K562 (cell line): ENCODE data around the gene COL24A1. TPM values are rescaled to one million over a fixed set of nuclear protein-coding genes. Genes with fewer than 3 reads are reported as not detected.

ENCODE experiments used
- ATAC-seq: fragments of 200-7000 bp; cut with Tn5 transposase; 3 replicates; pipeline ENCODE4 v1.9.1; 2020; ENCODE audit warnings: moderate library complexity
- BruUV-seq: library from RNA; stranded (reverse); fragments of 400-500 nt; replicated peaks from 2 replicates; lab custom pipeline; 2021; lab: Mats Ljungman, UMichigan
- CTCF ChIA-PET: fragments of 300-600 bp; formaldehyde crosslinking; extraction: SDS; loops from one replicate; lab custom pipeline; 2021; ENCODE audit warnings: low intra/inter-chr PET ratio; lab: Yijun Ruan, JAX
- POLR2A ChIA-PET: fragments of 300-600, 350-650 bp; sonication (Branson Sonifier 250); formaldehyde crosslinking; extraction: SDS; loops from one replicate; lab custom pipeline; 2021; ENCODE audit warnings: antibody characterized with exemption, inconsistent platforms; lab: Yijun Ruan, JAX
- DNase-seq, 4 experiments: peaks; one replicate each; pipeline versions ENCODE4 v3.0.0 to v3.0.0-alpha.2; 2011 to 2018; ENCODE audit warnings: low spot score in 3 of 4, mixed read lengths in 3 of 4; ENCODE audit errors: extremely low read depth in 1 of 4
- FAIRE-seq: peaks from 2 replicates; lab custom pipeline; 2011; peaks lifted over from hg19 to GRCh38; lab: Jason Lieb, UNC
- H2AFZ ChIP-seq: 2 replicates; pipeline ENCODE4 v1.6.0; 2011; ENCODE audit warnings: low read depth, low read length, control low read depth, inconsistent platforms
- H3K27ac ChIP-seq: fragments of 200-600 bp; 3 replicates; pipeline ENCODE4 v1.8.0; 2011; ENCODE audit warnings: low read depth, mild to moderate bottlenecking, control low read depth, inconsistent platforms, low read length, moderate library complexity, mixed read lengths; ENCODE audit errors: extremely low read depth
- H3K27me3 ChIP-seq, 2 experiments: fragments of 300-600 bp in 1 of 2; 2 replicates in 1 of 2; 3 replicates in 1 of 2; pipeline versions ENCODE4 v1.6.0 to v1.8.0; 2011; ENCODE audit warnings: inconsistent platforms in 2 of 2, low read length in 2 of 2, mild to moderate bottlenecking in 1 of 2, mixed read lengths in 1 of 2, moderate library complexity in 1 of 2; ENCODE audit not compliant: control insufficient read depth in 2 of 2, insufficient read depth in 2 of 2
- H3K36me3 ChIP-seq: fragments of 300-600 bp; 3 replicates; pipeline ENCODE4 v1.8.0; 2011; ENCODE audit warnings: mild to moderate bottlenecking, low read length, inconsistent platforms; ENCODE audit not compliant: control insufficient read depth, insufficient read depth
- H3K4me1 ChIP-seq, 2 experiments: fragments of 200-600 bp in 1 of 2; replicated peaks in 1 of 2; 2 replicates in 1 of 2; 3 replicates in 1 of 2; pipeline versions ENCODE4 v1.5.1 to v1.8.0; 2011; ENCODE audit warnings: inconsistent platforms in 2 of 2, low read length in 2 of 2, mild to moderate bottlenecking in 1 of 2, mixed read lengths in 1 of 2, moderate library complexity in 1 of 2; ENCODE audit not compliant: control insufficient read depth in 2 of 2, insufficient read depth in 2 of 2
- H3K4me2 ChIP-seq: 2 replicates; pipeline ENCODE4 v1.6.1; 2011; ENCODE audit warnings: low read length, control low read depth, inconsistent platforms, mixed read lengths; ENCODE audit not compliant: insufficient read depth
- H3K4me3 ChIP-seq: fragments of 200-600 bp; sonication (generic), shearing (Covaris generic); 2 replicates; pipeline ENCODE4 v1.5.1; 2016; ENCODE audit warnings: control low read depth, inconsistent platforms
- H3K79me2 ChIP-seq: fragments of 200-600 bp; 3 replicates; pipeline ENCODE4 v1.8.0; 2011; ENCODE audit warnings: low read length, inconsistent platforms; ENCODE audit not compliant: control insufficient read depth, insufficient read depth
- H3K9ac ChIP-seq, 2 experiments: 2 replicates each; pipeline versions ENCODE4 v1.6.0 to v1.6.1; 2011; ENCODE audit warnings: low read depth in 2 of 2, low read length in 2 of 2, control low read depth in 1 of 2, inconsistent platforms in 1 of 2, mild to moderate bottlenecking in 1 of 2, mixed read lengths in 1 of 2; ENCODE audit not compliant: insufficient read depth in 1 of 2
- H3K9me1 ChIP-seq: one replicate; pipeline ENCODE4 v1.6.0; 2011; ENCODE audit warnings: inconsistent platforms, mild to moderate bottlenecking, low read length, moderate library complexity; ENCODE audit not compliant: control insufficient read depth, insufficient read depth
- H3K9me3 ChIP-seq: replicated peaks from 2 replicates; pipeline ENCODE4 v1.5.1; 2011; ENCODE audit warnings: low read depth, low read length, inconsistent platforms; ENCODE audit not compliant: control insufficient read depth, insufficient read depth
- H4K20me1 ChIP-seq: replicated peaks from 2 replicates; pipeline ENCODE4 v1.6.1; 2011; ENCODE audit warnings: low read length, inconsistent platforms, mixed read lengths; ENCODE audit not compliant: control insufficient read depth, insufficient read depth
- CREB3L1 ChIP-seq: fragments of 450-650 bp; IDR thresholded peaks from 2 replicates; pipeline ENCODE4 v1.6.1; 2014; ENCODE audit warnings: low read depth, mild to moderate bottlenecking, moderate library complexity, borderline replicate concordance
- E2F3 ChIP-seq: fragments of 250-450 bp; sonication (Bioruptor Pico); IDR thresholded peaks from 2 replicates; pipeline ENCODE4 v1.4.0; 2020; ENCODE audit warnings: mild to moderate bottlenecking
- ELF4 ChIP-seq: fragments of 450-650 bp; formaldehyde crosslinking; IDR thresholded peaks from 2 replicates; pipeline ENCODE4 v1.4.0; 2022; ENCODE audit warnings: missing genetic modification characterization
- HNRNPL ChIP-seq: fragments of 200-400 bp; formaldehyde crosslinking; IDR thresholded peaks from 2 replicates; pipeline ENCODE4 v1.6.1; 2017; ENCODE audit warnings: low read depth, mild to moderate bottlenecking, low read length
- RAD51 ChIP-seq: fragments of 450-650 bp; IDR thresholded peaks from 2 replicates; pipeline ENCODE4 v1.7.1; 2016; ENCODE audit warnings: low read depth, mild to moderate bottlenecking, borderline replicate concordance
- SETDB1 ChIP-seq: IDR thresholded peaks from one replicate; pipeline ENCODE4 v1.6.1; 2012; ENCODE audit warnings: low read length, control low read depth, inconsistent platforms
- SRSF7 ChIP-seq: fragments of 200-400 bp; formaldehyde crosslinking; optimal IDR thresholded peaks from 2 replicates; pipeline ENCODE3; 2017; ENCODE audit warnings: mild to moderate bottlenecking, low read depth, low read length
- TCF3 ChIP-seq: sonication (generic); formaldehyde crosslinking; IDR thresholded peaks from 2 replicates; pipeline ENCODE4 v1.4.0; 2020; ENCODE audit warnings: mild to moderate bottlenecking, missing genetic modification reagents
- ZNF695 ChIP-seq: fragments of 450-650 bp; formaldehyde crosslinking; IDR thresholded peaks from 2 replicates; pipeline ENCODE4 v1.4.0; 2020; ENCODE audit warnings: mild to moderate bottlenecking, moderate library complexity
- WGBS: fragments of 100-300 bp; shearing (Covaris generic); methylation state at CpG from one replicate; pipeline ENCODE4 v1.1.6; 2016; ENCODE audit warnings: low coverage, mixed read lengths; ENCODE audit not compliant: insufficient coverage; ENCODE audit errors: missing lambda C conversion rate; 5-methylcytosine and 5-hydroxymethylcytosine counted together
- in situ Hi-C: fragments of 300-500 bp; cut with MboI; formaldehyde crosslinking; loops from 4 replicates; pipeline ENCODE4 v1.15.0; 2018; ENCODE audit warnings: inconsistent platforms, mixed read lengths
- intact Hi-C: fragments of 100-400 bp; cut with micrococcal nuclease; formaldehyde crosslinking; loops from 2 replicates; pipeline ENCODE4 v1.14.2; 2022
- polyA plus RNA-seq, 8 experiments: library from polyadenylated mRNA; depleted of rRNA in 4 of 8; stranded (reverse) in 5 of 8; unstranded in 3 of 8; fragments of >200 nt; fragmentation: Nextera tagmentation in 2 of 8; fragmentation: Illumina TruSeq in 1 of 8; extraction: Ambion mirVana in 2 of 8; extraction: Trizol in 1 of 8; gene quantifications; 2 replicates each; pipeline versions ENCODE4 v1.2.1 to v1.2.3, GENCODE V29; 2011 to 2014; ENCODE audit warnings: inconsistent platforms in 1 of 8, missing spikeins in 1 of 8
- total RNA-seq, 7 experiments: library from RNA; depleted of rRNA in 6 of 7; stranded (reverse); fragments of >200 nt in 6 of 7; fragmentation: Illumina TruSeq in 2 of 7; extraction: Trizol in 2 of 7; gene quantifications; 2 replicates each; pipeline versions ENCODE4 v1.2.1 to v1.2.3, GENCODE V29; 2011 to 2021; ENCODE audit warnings: low replicate concordance in 1 of 7

The COL24A1 gene
- total and polyA plus RNA-seq, 9 of the 15 experiments (the other 6 are each of a cell fraction or from before 2014, with no cell fraction given): 0.01 to 0.06 (median 0.03) TPM; not detected in 2

GRCh38 chr1:85824066-85824840, 332.3 kb downstream of the COL24A1 start:
- in situ Hi-C loops (no loop called here), intact Hi-C loops (no loop called here)

More at GRCh38 chr1:85824066-85824840, 332.3 kb downstream of the COL24A1 start:
- TF ChIP-seq SRSF7: no peak
- TF ChIP-seq ZNF695 (CRISPR knock-in tag): no peak
- TF ChIP-seq HNRNPL: no peak
- no peak for TF ChIP-seq CREB3L1
- no peak for TF ChIP-seq ELF4 (CRISPR knock-in tag)
- no peak for TF ChIP-seq SETDB1
- TF ChIP-seq TCF3 (CRISPR knock-in tag): no peak
- no peak for TF ChIP-seq E2F3 (CRISPR knock-in tag)
- TF ChIP-seq RAD51: no peak
- no peak for FAIRE-seq
- Histone ChIP-seq H2AFZ (no peak overlapping the region), H4K20me1 (no peaks in the 10 kb centered on the region), H3K27me3 (no peaks in the 10 kb centered on the region), H3K9me3 (no peaks in the 10 kb centered on the region), H3K36me3 (no peaks in the 10 kb centered on the region), H3K27ac (no peak overlapping the region), H3K79me2 (no peaks in the 10 kb centered on the region), H3K4me2 (no peak overlapping the region), H3K4me1 (no peaks in the 10 kb centered on the region), H3K9me1 (no peaks in the 10 kb centered on the region), H3K4me3 (no peak overlapping the region), H3K9ac (no peak overlapping the region)
- WGBS: 0% methylated on average over 9 of the region's 9 CpGs
- ChIA-PET CTCF (no interaction called here), POLR2A (no interaction called here)
- DNase-seq: no peak
- BruUV-seq: no TSS peak
- no peak for ATAC-seq
